IMR-90 (cell line): ENCODE results near the gene ZRANB3. TPM values are rescaled to one million over a fixed set of nuclear protein-coding genes. Genes with fewer than 3 reads are reported as not detected.

Experiments
- ATAC-seq: fragments of 200-7000 bp; cut with Tn5 transposase; 2 replicates; pipeline ENCODE4 v1.9.1; 2020; ENCODE audit warnings: low read depth, mild to moderate bottlenecking, moderate library complexity
- BruUV-seq: library from RNA; stranded (reverse); fragments of 400-500 nt; replicated peaks from 2 replicates; lab custom pipeline; 2021; lab: Mats Ljungman, UMichigan
- CTCF ChIA-PET: fragments of 300-600 bp; formaldehyde crosslinking; extraction: SDS; loops from one replicate; lab custom pipeline; 2021; ENCODE audit warnings: antibody characterized with exemption; lab: Yijun Ruan, JAX
- POLR2A ChIA-PET: fragments of 300-600 bp; sonication (Branson Sonifier 250); formaldehyde crosslinking; loops from one replicate; lab custom pipeline; 2022; ENCODE audit warnings: antibody characterized with exemption; ENCODE audit not compliant: unreplicated experiment; lab: Charles Lee
- DNase-seq: peaks from one replicate; pipeline ENCODE4 v3.0.0; 2013
- H2AFZ ChIP-seq: replicated peaks from 2 replicates; pipeline ENCODE3; 2013; ENCODE audit warnings: low read length, mild to moderate bottlenecking; ENCODE audit not compliant: poor library complexity
- H2AK5ac ChIP-seq: 2 replicates; pipeline ENCODE4 v1.6.1; 2013; ENCODE audit warnings: low read depth, low read length, inconsistent platforms
- H2AK9ac ChIP-seq: replicated peaks from 2 replicates; pipeline ENCODE3; 2013; ENCODE audit warnings: mild to moderate bottlenecking, low read depth, low read length, moderate library complexity; ENCODE audit not compliant: poor library complexity
- H2BK120ac ChIP-seq: 2 replicates; pipeline ENCODE4 v1.6.1; 2013; ENCODE audit warnings: low read depth, low read length, inconsistent platforms
- H2BK15ac ChIP-seq: 3 replicates; pipeline ENCODE4 v1.6.1; 2013; ENCODE audit warnings: low read depth, low read length, inconsistent platforms
- H2BK20ac ChIP-seq: 2 replicates; pipeline ENCODE4 v1.6.1; 2013; ENCODE audit warnings: low read depth, mild to moderate bottlenecking, inconsistent platforms, low read length, moderate library complexity
- H2BK5ac ChIP-seq: 2 replicates; pipeline ENCODE4 v1.6.1; 2013; ENCODE audit warnings: mild to moderate bottlenecking, low read depth, low read length, inconsistent platforms; ENCODE audit not compliant: poor library complexity, severe bottlenecking
- H3K14ac ChIP-seq: replicated peaks from 2 replicates; pipeline ENCODE4 v1.6.1; 2013; ENCODE audit warnings: low read depth, low read length, inconsistent platforms
- H3K18ac ChIP-seq: 2 replicates; pipeline ENCODE4 v1.6.1; 2013; ENCODE audit warnings: low read depth, low read length, control low read depth
- H3K23ac ChIP-seq: 2 replicates; pipeline ENCODE4 v1.6.1; 2013; ENCODE audit warnings: low read depth, low read length, inconsistent platforms
- H3K27ac ChIP-seq: 2 replicates; pipeline ENCODE4 v1.5.1; 2013; ENCODE audit warnings: mild to moderate bottlenecking, control low read depth, low read length; ENCODE audit not compliant: insufficient read depth
- H3K27me3 ChIP-seq: 2 replicates; pipeline ENCODE4 v1.6.1; 2013; ENCODE audit warnings: low read length; ENCODE audit not compliant: control insufficient read depth, insufficient read depth
- H3K36me3 ChIP-seq: 2 replicates; pipeline ENCODE4 v1.6.1; 2013; ENCODE audit warnings: low read length, mixed read lengths; ENCODE audit not compliant: control insufficient read depth, insufficient read depth
- H3K4ac ChIP-seq: 2 replicates; pipeline ENCODE4 v1.6.1; 2013; ENCODE audit warnings: low read depth, low read length, inconsistent platforms
- H3K4me1 ChIP-seq: 2 replicates; pipeline ENCODE4 v1.6.1; 2013; ENCODE audit warnings: low read length, mixed read lengths; ENCODE audit not compliant: control insufficient read depth, insufficient read depth
- H3K4me2 ChIP-seq: 2 replicates; pipeline ENCODE4 v1.6.1; 2013; ENCODE audit warnings: low read depth, mild to moderate bottlenecking, control low read depth, low read length, moderate library complexity
- H3K4me3 ChIP-seq: 2 replicates; pipeline ENCODE4 v1.5.1; 2013; ENCODE audit warnings: low read depth, mild to moderate bottlenecking, control low read depth, low read length, moderate library complexity; ENCODE audit not compliant: insufficient read depth
- H3K56ac ChIP-seq: 2 replicates; pipeline ENCODE4 v1.6.1; 2013; ENCODE audit warnings: low read length, inconsistent platforms; ENCODE audit not compliant: insufficient read depth; ENCODE audit errors: extremely low read depth
- H3K79me1 ChIP-seq, 2 experiments: 2 replicates each; pipeline ENCODE4 v1.6.1; 2013; ENCODE audit warnings: low read length in 2 of 2, inconsistent platforms in 1 of 2, low read depth in 1 of 2
- H3K9ac ChIP-seq: 2 replicates; pipeline ENCODE4 v1.6.1; 2013; ENCODE audit warnings: low read depth, low read length, control low read depth
- H3K9me1 ChIP-seq: 2 replicates; pipeline ENCODE4 v1.6.1; 2013; ENCODE audit warnings: low read length, inconsistent platforms; ENCODE audit not compliant: insufficient read depth
- H3K9me3 ChIP-seq: 2 replicates; pipeline ENCODE4 v1.6.1; 2013; ENCODE audit warnings: low read length; ENCODE audit not compliant: control insufficient read depth, insufficient read depth
- H4K20me1 ChIP-seq: 2 replicates; pipeline ENCODE4 v1.6.1; 2013; ENCODE audit warnings: low read length, inconsistent platforms; ENCODE audit not compliant: insufficient read depth
- H4K5ac ChIP-seq: 2 replicates; pipeline ENCODE4 v1.6.1; 2013; ENCODE audit warnings: mild to moderate bottlenecking, low read depth, low read length, control low read depth
- H4K8ac ChIP-seq, 2 experiments: 2 replicates each; pipeline ENCODE4 v1.6.1; 2013; ENCODE audit warnings: low read depth in 2 of 2, low read length in 2 of 2, control low read depth in 1 of 2, inconsistent platforms in 1 of 2
- H4K91ac ChIP-seq: 2 replicates; pipeline ENCODE4 v1.6.1; 2013; ENCODE audit warnings: low read depth, low read length, inconsistent platforms; ENCODE audit not compliant: insufficient read depth
- BHLHE40 ChIP-seq: fragments of 150-350 bp; IDR thresholded peaks from 2 replicates; pipeline ENCODE4 v1.6.1; 2016; ENCODE audit warnings: mild to moderate bottlenecking, low read depth, low read length
- CEBPB ChIP-seq: IDR thresholded peaks from 2 replicates; pipeline ENCODE4 v1.6.1; 2012; ENCODE audit warnings: low read depth, low read length, improper control_type of control experiment
- CHD1 ChIP-seq: IDR thresholded peaks from 2 replicates; pipeline ENCODE4 v1.6.1; 2012; ENCODE audit warnings: low read depth, low read length, improper control_type of control experiment
- FOS ChIP-seq: fragments of 150-350 bp; IDR thresholded peaks from 2 replicates; pipeline ENCODE4 v1.6.1; 2016; ENCODE audit warnings: low read depth, low read length
- MAZ ChIP-seq: IDR thresholded peaks from 2 replicates; pipeline ENCODE4 v1.6.1; 2012; ENCODE audit warnings: low read depth, mild to moderate bottlenecking, low read length, improper control_type of control experiment, moderate library complexity, borderline replicate concordance
- MXI1 ChIP-seq: IDR thresholded peaks from 2 replicates; pipeline ENCODE4 v1.6.1; 2012; ENCODE audit warnings: low read depth, mild to moderate bottlenecking, low read length, moderate library complexity, borderline replicate concordance
- POLR2A ChIP-seq: IDR thresholded peaks from 2 replicates; pipeline ENCODE4 v1.6.1; 2012; ENCODE audit warnings: mild to moderate bottlenecking, low read depth, low read length
- RAD21 ChIP-seq: IDR thresholded peaks from 2 replicates; pipeline ENCODE4 v1.6.1; 2012; ENCODE audit warnings: low read length, improper control_type of control experiment
- RFX5 ChIP-seq: IDR thresholded peaks from 2 replicates; pipeline ENCODE4 v1.8.0; 2012; ENCODE audit warnings: low read depth, mild to moderate bottlenecking, low read length, moderate library complexity
- SMC3 ChIP-seq: fragments of 150-350 bp; IDR thresholded peaks from 2 replicates; pipeline ENCODE4 v1.6.1; 2016; ENCODE audit warnings: low read depth, mild to moderate bottlenecking, antibody characterized with exemption, low read length, moderate library complexity
- dilution Hi-C: fragments of 300-500 bp; cut with HindIII; formaldehyde crosslinking; loops from one replicate; pipeline ENCODE4 v1.14.3; 2018; ENCODE audit warnings: low sequenced_read_pairs; ENCODE audit not compliant: unreplicated experiment
- in situ Hi-C: fragments of 300-500 bp; cut with MboI; formaldehyde crosslinking; loops from 3 replicates; pipeline ENCODE4 v1.14.3; 2019; ENCODE audit warnings: low sequenced_read_pairs, inconsistent platforms, mixed read lengths
- intact Hi-C: fragments of 100-400 bp; cut with micrococcal nuclease; formaldehyde crosslinking; loops from 2 replicates; pipeline ENCODE4 v1.10.0; 2022
- polyA plus RNA-seq, 3 experiments: library from polyadenylated mRNA; depleted of rRNA; stranded (reverse); fragments of >200 nt; gene quantifications; 2 replicates each; pipeline ENCODE4 v1.2.3, GENCODE V29; 2012; ENCODE audit warnings: low replicate concordance in 1 of 3
- total RNA-seq: library from RNA; depleted of rRNA; stranded (reverse); fragments of >200 nt; gene quantifications from 2 replicates; pipeline ENCODE4 v1.2.3, GENCODE V29; 2012
- TF ChIP-seq, protein P1 (sequence below): fragments of 150-350 bp; IDR thresholded peaks from 2 replicates; pipeline ENCODE4 v1.6.1; 2017; ENCODE audit warnings: mild to moderate bottlenecking, antibody characterized with exemption, low read length, low read depth
- TF ChIP-seq, protein P2 (sequence below): fragments of 150-350 bp; IDR thresholded peaks from 2 replicates; pipeline ENCODE4 v1.6.1; 2016; ENCODE audit warnings: low read depth, mild to moderate bottlenecking, low read length, moderate library complexity, borderline replicate concordance
- TF ChIP-seq, protein P3 (sequence below): conservative IDR thresholded peaks from 2 replicates; pipeline ENCODE4 v1.5.1; 2012; ENCODE audit warnings: mild to moderate bottlenecking, low read depth, low read length, improper control_type of control experiment

ZRANB3 gene
- total and polyA plus RNA-seq, 2 of the 4 experiments (the other 2 are of a cell fraction), result 3.4 to 9.3 TPM

DNA sequence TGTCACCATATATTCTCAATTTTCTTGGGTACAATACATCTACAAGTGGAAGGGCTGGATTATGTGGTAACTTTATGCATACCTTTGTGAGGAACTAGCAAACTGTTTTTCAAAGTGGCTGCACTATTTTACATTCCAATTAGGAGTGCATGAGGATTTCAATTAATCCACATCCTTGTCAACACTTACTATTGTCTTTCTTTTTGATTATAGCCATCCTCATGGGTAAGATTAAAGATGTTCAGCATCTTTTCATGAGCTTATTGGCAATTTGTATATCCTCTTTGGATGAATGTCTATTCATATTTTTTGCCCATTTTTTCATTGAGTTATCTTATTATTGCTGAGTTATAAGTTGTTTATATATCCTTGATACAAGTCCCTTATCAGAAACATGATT is 73.7 kb downstream of the ZRANB3 start:
- DNase-seq (no peak), ATAC-seq (no peak)
- in situ Hi-C loops (no loop called here), dilution Hi-C loops (no loop called here), intact Hi-C loops (no loop called here)
- Histone ChIP-seq H3K56ac (no peak overlapping the region), H3K9me1 (no peaks in the 10 kb centered on the region), H2BK15ac (no peak overlapping the region), H3K14ac (no peak overlapping the region), H3K18ac (no peak overlapping the region), H3K4me2 (no peak overlapping the region), H3K9ac (no peak overlapping the region), H4K5ac (no peak overlapping the region), H2AK5ac (no peak overlapping the region), H3K4me1 (no peaks in the 10 kb centered on the region), H3K23ac (no peak overlapping the region), H4K20me1 (no peaks in the 10 kb centered on the region), H2BK5ac (no peak overlapping the region), H2AFZ (no peak overlapping the region), H3K9me3 (peaks cover 3% of the 10 kb centered on the region; the same call in 1 of the 2 replicates), H3K27ac (no peak overlapping the region), H2AK9ac (no peak overlapping the region), H4K91ac (no peak overlapping the region), H3K4ac (no peak overlapping the region), H3K4me3 (no peak overlapping the region), H3K79me1 (no peaks in the 10 kb centered on the region), H4K8ac (no peak overlapping the region), H3K36me3 (no peaks in the 10 kb centered on the region), H3K27me3 (no peaks in the 10 kb centered on the region), H2BK20ac (no peak overlapping the region), H2BK120ac (no peak overlapping the region)
- CTCF ChIA-PET, result no interaction called here
- no TSS peak for BruUV-seq
- TF ChIP-seq, protein P1, sequence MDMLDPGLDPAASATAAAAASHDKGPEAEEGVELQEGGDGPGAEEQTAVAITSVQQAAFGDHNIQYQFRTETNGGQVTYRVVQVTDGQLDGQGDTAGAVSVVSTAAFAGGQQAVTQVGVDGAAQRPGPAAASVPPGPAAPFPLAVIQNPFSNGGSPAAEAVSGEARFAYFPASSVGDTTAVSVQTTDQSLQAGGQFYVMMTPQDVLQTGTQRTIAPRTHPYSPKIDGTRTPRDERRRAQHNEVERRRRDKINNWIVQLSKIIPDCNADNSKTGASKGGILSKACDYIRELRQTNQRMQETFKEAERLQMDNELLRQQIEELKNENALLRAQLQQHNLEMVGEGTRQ, result no peak
- TF ChIP-seq, protein P2, sequence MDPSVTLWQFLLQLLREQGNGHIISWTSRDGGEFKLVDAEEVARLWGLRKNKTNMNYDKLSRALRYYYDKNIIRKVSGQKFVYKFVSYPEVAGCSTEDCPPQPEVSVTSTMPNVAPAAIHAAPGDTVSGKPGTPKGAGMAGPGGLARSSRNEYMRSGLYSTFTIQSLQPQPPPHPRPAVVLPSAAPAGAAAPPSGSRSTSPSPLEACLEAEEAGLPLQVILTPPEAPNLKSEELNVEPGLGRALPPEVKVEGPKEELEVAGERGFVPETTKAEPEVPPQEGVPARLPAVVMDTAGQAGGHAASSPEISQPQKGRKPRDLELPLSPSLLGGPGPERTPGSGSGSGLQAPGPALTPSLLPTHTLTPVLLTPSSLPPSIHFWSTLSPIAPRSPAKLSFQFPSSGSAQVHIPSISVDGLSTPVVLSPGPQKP, result no peak
- TF ChIP-seq CHD1, result no peak
- TF ChIP-seq SMC3, result no peak
- no peak for TF ChIP-seq RFX5
- TF ChIP-seq, protein P3, sequence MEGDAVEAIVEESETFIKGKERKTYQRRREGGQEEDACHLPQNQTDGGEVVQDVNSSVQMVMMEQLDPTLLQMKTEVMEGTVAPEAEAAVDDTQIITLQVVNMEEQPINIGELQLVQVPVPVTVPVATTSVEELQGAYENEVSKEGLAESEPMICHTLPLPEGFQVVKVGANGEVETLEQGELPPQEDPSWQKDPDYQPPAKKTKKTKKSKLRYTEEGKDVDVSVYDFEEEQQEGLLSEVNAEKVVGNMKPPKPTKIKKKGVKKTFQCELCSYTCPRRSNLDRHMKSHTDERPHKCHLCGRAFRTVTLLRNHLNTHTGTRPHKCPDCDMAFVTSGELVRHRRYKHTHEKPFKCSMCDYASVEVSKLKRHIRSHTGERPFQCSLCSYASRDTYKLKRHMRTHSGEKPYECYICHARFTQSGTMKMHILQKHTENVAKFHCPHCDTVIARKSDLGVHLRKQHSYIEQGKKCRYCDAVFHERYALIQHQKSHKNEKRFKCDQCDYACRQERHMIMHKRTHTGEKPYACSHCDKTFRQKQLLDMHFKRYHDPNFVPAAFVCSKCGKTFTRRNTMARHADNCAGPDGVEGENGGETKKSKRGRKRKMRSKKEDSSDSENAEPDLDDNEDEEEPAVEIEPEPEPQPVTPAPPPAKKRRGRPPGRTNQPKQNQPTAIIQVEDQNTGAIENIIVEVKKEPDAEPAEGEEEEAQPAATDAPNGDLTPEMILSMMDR, result no peak
- TF ChIP-seq RAD21, result no peak
- TF ChIP-seq BHLHE40, result no peak
- no peak for TF ChIP-seq MAZ
- TF ChIP-seq POLR2A, result no peak
- TF ChIP-seq CEBPB, result no peak
- TF ChIP-seq MXI1, result no peak
- TF ChIP-seq FOS, result no peak
- POLR2A ChIA-PET, result no interaction called here
